CD4-positive, alpha-beta T cell treated with Interleukin-17A for 1 hour (primary cell): ENCODE data around the gene ZNF485.
"Not testable (repeated sequence)": the region's sequence is repeated elsewhere in the genome, so short reads cannot be mapped to it uniquely, and the experiment has no call there.

Experiments
- DNase-seq: peaks from one replicate; pipeline ENCODE4 v3.0.0-alpha.2; 2020

The ZNF485 gene

GRCh38 chr10:43606323-43607198 lies at the start of gene ZNF485:
Gene ZNF485, plus strand, starts transcription at chr10:43606438. Its CDS starts 613 bp downstream, at chr10:43607051.
- DNase-seq, result peak; percentile 67

GRCh38 chr10:43557214-43557613 lies 49.0 kb upstream of the ZNF485 start:
- no peak for DNase-seq

- no peak for DNase-seq
Measured at GRCh38 chr10:43569681-43570080, 36.6 kb upstream of the ZNF485 start.

- no peak for DNase-seq
Measured at GRCh38 chr10:43570971-43571370, 35.3 kb upstream of the ZNF485 start.

GRCh38 chr10:43573250-43574000 lies 32.8 kb upstream of the ZNF485 start:
- peak; percentile 32 for DNase-seq

- DNase-seq, result peak; percentile 91
Measured at GRCh38 chr10:43574001-43574892, 32.0 kb upstream of the ZNF485 start, which contains the start of gene ZNF239. Gene ZNF239, minus strand, starts transcription at chr10:43574616. Its CDS starts 16,537 bp downstream, at chr10:43558079.

GRCh38 chr10:43574906-43575305 lies 31.3 kb upstream of the ZNF485 start:
- DNase-seq, result peak; percentile 8

GRCh38 chr10:43576062-43576461 lies 30.2 kb upstream of the ZNF485 start:
- DNase-seq, result peak; percentile 47

- no peak for DNase-seq
Measured at GRCh38 chr10:43576580-43576979, 29.7 kb upstream of the ZNF485 start.

- DNase-seq, result no peak
Measured at GRCh38 chr10:43584051-43584450, 22.2 kb upstream of the ZNF485 start.

- DNase-seq, result no peak
Measured at GRCh38 chr10:43585046-43585445, 21.2 kb upstream of the ZNF485 start.

GRCh38 chr10:43585981-43586729 lies 20.1 kb upstream of the ZNF485 start:
- DNase-seq, result no peak

GRCh38 chr10:43586730-43587115 lies 19.5 kb upstream of the ZNF485 start:
- not testable (repeated sequence) for DNase-seq

- no peak for DNase-seq
Measured at GRCh38 chr10:43591303-43591904, 14.8 kb upstream of the ZNF485 start.

GRCh38 chr10:43594944-43595589 lies 11.2 kb upstream of the ZNF485 start:
- DNase-seq, result peak; percentile 63

GRCh38 chr10:43595739-43596298 lies 10.4 kb upstream of the ZNF485 start:
- DNase-seq, result peak; percentile 35

- DNase-seq, result no peak
Measured at GRCh38 chr10:43596546-43596945, 9.7 kb upstream of the ZNF485 start.

GRCh38 chr10:43598446-43598845 lies 7.8 kb upstream of the ZNF485 start:
- no peak for DNase-seq

- DNase-seq, result no peak
Measured at GRCh38 chr10:43599333-43599732, 6.9 kb upstream of the ZNF485 start.

GRCh38 chr10:43601576-43601975 lies 4.7 kb upstream of the ZNF485 start:
- not testable (repeated sequence) for DNase-seq

- DNase-seq, result no peak
Measured at GRCh38 chr10:43605850-43606322, 352 bp upstream of the ZNF485 start.
